ENCODE measurements around the gene RELT. TPM values are rescaled to one million over a fixed set of nuclear protein-coding genes. Genes with fewer than 3 reads are reported as not detected.

The RELT gene
- polyA plus RNA-seq, 4 donors, result 0.67 to 3.3 (median 2.1) TPM

GRCh38 chr11:73404048-73404447, 27.8 kb downstream of the RELT start:
- WGBS, 3 donors, result 55 to 67% (median 62%) methylated on average over 4 of the region's 4 CpGs
- Histone ChIP-seq H3K4me3 (ENCODE audit: low read depth in 1 of 3, low read length in 3 of 3) (no peak overlapping the region), H3K27me3 (ENCODE audit: control insufficient read depth in 3 of 3, insufficient read depth in 3 of 3, low read length in 3 of 3) (no peaks in the 10 kb centered on the region), H3K36me3 (ENCODE audit: control insufficient read depth in 3 of 3, insufficient read depth in 2 of 3, low read depth in 1 of 3, low read length in 3 of 3) (peaks cover 0 to 48% (median 3%) of the 10 kb centered on the region in 3 donors), H3K27ac (ENCODE audit: low read depth in 1 of 3, low read length in 2 of 3) (no peak overlapping the region), H3K4me1 (ENCODE audit: control insufficient read depth in 3 of 3, insufficient read depth in 2 of 3, low read depth in 1 of 3, low read length in 2 of 3) (peaks cover 0 to 9% (median 0%) of the 10 kb centered on the region in 3 donors), H3K9me3 (ENCODE audit: control insufficient read depth in 2 of 2, insufficient read depth in 1 of 2, low read depth in 1 of 2, low read length in 1 of 2) (no peaks in the 10 kb centered on the region)
- DNase-seq, result peak; percentile 53 to 63
- no peak for FAIRE-seq

GRCh38 chr11:73404506-73405145, 28.4 kb downstream of the RELT start:
- Histone ChIP-seq H3K27ac (ENCODE audit: low read depth in 1 of 3, low read length in 2 of 3) (no peak overlapping the region), H3K9me3 (ENCODE audit: control insufficient read depth in 2 of 2, insufficient read depth in 1 of 2, low read depth in 1 of 2, low read length in 1 of 2) (no peaks in the 10 kb centered on the region), H3K4me3 (ENCODE audit: low read depth in 1 of 3, low read length in 3 of 3) (no peak overlapping the region), H3K27me3 (ENCODE audit: control insufficient read depth in 3 of 3, insufficient read depth in 3 of 3, low read length in 3 of 3) (no peaks in the 10 kb centered on the region), H3K4me1 (ENCODE audit: control insufficient read depth in 3 of 3, insufficient read depth in 2 of 3, low read depth in 1 of 3, low read length in 2 of 3) (peaks cover 0 to 9% (median 0%) of the 10 kb centered on the region in 3 donors), H3K36me3 (ENCODE audit: control insufficient read depth in 3 of 3, insufficient read depth in 2 of 3, low read depth in 1 of 3, low read length in 3 of 3) (peaks cover 0 to 53% (median 3%) of the 10 kb centered on the region in 3 donors)
- WGBS, 3 donors, result 89 to 97% (median 92%) methylated on average over 5 of the region's 5 CpGs
- no peak for FAIRE-seq
- no peak for DNase-seq

- no peak for DNase-seq
- peaks cover 0 to 9% (median 0%) of the 10 kb centered on the region in 3 donors for H3K4me1 ChIP-seq (ENCODE audit: control insufficient read depth in 3 of 3, insufficient read depth in 2 of 3, low read depth in 1 of 3, low read length in 2 of 3)
- H3K27ac ChIP-seq (ENCODE audit: low read depth in 1 of 3, low read length in 2 of 3), result no peak overlapping the region
- H3K4me3 ChIP-seq (ENCODE audit: low read depth in 1 of 3, low read length in 3 of 3), result no peak overlapping the region
- 94 to 96% (median 96%) methylated on average over 8 of the region's 8 CpGs for WGBS, 3 donors
- H3K36me3 ChIP-seq (ENCODE audit: control insufficient read depth in 3 of 3, insufficient read depth in 2 of 3, low read depth in 1 of 3, low read length in 3 of 3), result peaks cover 0 to 53% (median 3%) of the 10 kb centered on the region in 3 donors
- H3K27me3 ChIP-seq (ENCODE audit: control insufficient read depth in 3 of 3, insufficient read depth in 3 of 3, low read length in 3 of 3), result no peaks in the 10 kb centered on the region
- no peaks in the 10 kb centered on the region for H3K9me3 ChIP-seq (ENCODE audit: control insufficient read depth in 2 of 2, insufficient read depth in 1 of 2, low read depth in 1 of 2, low read length in 1 of 2)
- FAIRE-seq, result no peak
Measured at GRCh38 chr11:73405146-73405510, 28.9 kb downstream of the RELT start.

DNA sequence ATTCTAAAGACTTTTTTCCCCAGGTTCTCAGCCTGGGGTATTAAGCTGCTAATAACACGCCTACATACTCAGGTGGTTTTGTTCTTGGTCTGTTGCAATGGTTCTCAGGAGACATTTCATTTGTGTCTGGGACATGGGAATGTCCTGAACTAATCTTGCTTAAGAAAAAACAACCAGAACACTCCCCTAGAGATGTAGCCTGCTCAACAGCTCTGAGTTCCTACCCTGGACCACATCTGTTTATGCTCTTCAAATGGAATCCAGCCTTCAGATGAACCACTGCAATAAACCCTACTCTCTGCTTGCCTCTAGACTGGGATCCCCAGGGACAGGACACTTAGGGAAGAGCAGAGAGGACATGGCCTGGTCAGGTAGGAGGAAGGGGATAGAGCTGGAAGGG, 29.9 kb downstream of the RELT start:
- Histone ChIP-seq H3K27ac (ENCODE audit: low read depth in 1 of 3, low read length in 2 of 3) (no peak overlapping the region), H3K4me1 (ENCODE audit: control insufficient read depth in 3 of 3, insufficient read depth in 2 of 3, low read depth in 1 of 3, low read length in 2 of 3) (peaks cover 0 to 9% (median 0%) of the 10 kb centered on the region in 3 donors), H3K4me3 (ENCODE audit: low read depth in 1 of 3, low read length in 3 of 3) (no peak overlapping the region), H3K36me3 (ENCODE audit: control insufficient read depth in 3 of 3, insufficient read depth in 2 of 3, low read depth in 1 of 3, low read length in 3 of 3) (peaks cover 0 to 55% (median 3%) of the 10 kb centered on the region in 3 donors), H3K9me3 (ENCODE audit: control insufficient read depth in 2 of 2, insufficient read depth in 1 of 2, low read depth in 1 of 2, low read length in 1 of 2) (no peaks in the 10 kb centered on the region), H3K27me3 (ENCODE audit: control insufficient read depth in 3 of 3, insufficient read depth in 3 of 3, low read length in 3 of 3) (no peaks in the 10 kb centered on the region)
- DNase-seq (no peak), FAIRE-seq (no peak)
- WGBS, 3 donors, result 89 to 100% (median 91%) methylated on average over 1 of the region's 1 CpG

GRCh38 chr11:73406619-73407018, 30.4 kb downstream of the RELT start:
- FAIRE-seq (no peak), DNase-seq (no peak)
- WGBS, 3 donors, result 88 to 95% (median 90%) methylated on average over 5 of the region's 5 CpGs
- no peaks in the 10 kb centered on the region for H3K27me3 ChIP-seq (ENCODE audit: control insufficient read depth in 3 of 3, insufficient read depth in 3 of 3, low read length in 3 of 3)
- H3K9me3 ChIP-seq (ENCODE audit: control insufficient read depth in 2 of 2, insufficient read depth in 1 of 2, low read depth in 1 of 2, low read length in 1 of 2), result no peaks in the 10 kb centered on the region
- H3K36me3 ChIP-seq (ENCODE audit: control insufficient read depth in 3 of 3, insufficient read depth in 2 of 3, low read depth in 1 of 3, low read length in 3 of 3), result peaks cover 0 to 52% (median 3%) of the 10 kb centered on the region in 3 donors
- no peak overlapping the region for H3K4me3 ChIP-seq (ENCODE audit: low read depth in 1 of 3, low read length in 3 of 3)
- peaks cover 0 to 8% (median 0%) of the 10 kb centered on the region in 3 donors for H3K4me1 ChIP-seq (ENCODE audit: control insufficient read depth in 3 of 3, insufficient read depth in 2 of 3, low read depth in 1 of 3, low read length in 2 of 3)
- H3K27ac ChIP-seq (ENCODE audit: low read depth in 1 of 3, low read length in 2 of 3), result no peak overlapping the region

GRCh38 chr11:73409431-73409830, 33.2 kb downstream of the RELT start:
- H3K4me1 ChIP-seq (ENCODE audit: control insufficient read depth in 3 of 3, insufficient read depth in 2 of 3, low read depth in 1 of 3, low read length in 2 of 3), result no peaks in the 10 kb centered on the region
- H3K27me3 ChIP-seq (ENCODE audit: control insufficient read depth in 3 of 3, insufficient read depth in 3 of 3, low read length in 3 of 3), result no peaks in the 10 kb centered on the region
- 94 to 96% (median 96%) methylated on average over 8 of the region's 8 CpGs for WGBS, 3 donors
- H3K4me3 ChIP-seq (ENCODE audit: low read depth in 1 of 3, low read length in 3 of 3), result no peak overlapping the region
- peaks cover 0 to 44% (median 3%) of the 10 kb centered on the region in 3 donors for H3K36me3 ChIP-seq (ENCODE audit: control insufficient read depth in 3 of 3, insufficient read depth in 2 of 3, low read depth in 1 of 3, low read length in 3 of 3)
- H3K9me3 ChIP-seq (ENCODE audit: control insufficient read depth in 2 of 2, insufficient read depth in 1 of 2, low read depth in 1 of 2, low read length in 1 of 2), result no peaks in the 10 kb centered on the region
- FAIRE-seq (no peak), DNase-seq (no peak)
- no peak overlapping the region for H3K27ac ChIP-seq (ENCODE audit: low read depth in 1 of 3, low read length in 2 of 3)

DNA sequence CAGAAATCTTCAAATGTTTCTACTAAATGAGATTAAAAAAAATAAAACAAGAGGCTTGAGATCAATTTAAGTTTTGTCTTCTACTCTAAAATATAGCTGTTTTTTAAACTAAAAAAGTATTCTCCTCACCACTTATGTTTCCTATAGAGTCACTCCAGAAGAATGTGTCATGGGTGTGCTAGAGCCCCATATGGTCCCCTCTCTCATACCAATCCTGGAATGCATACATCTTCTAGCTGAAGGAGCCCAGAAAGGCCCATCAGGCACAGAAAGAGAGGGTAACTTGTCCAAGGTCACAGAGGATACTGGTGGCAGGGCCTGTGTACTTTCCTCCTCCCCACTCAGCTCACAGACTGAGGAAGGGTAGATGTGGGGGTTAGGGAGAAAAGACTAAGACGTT, 34.4 kb downstream of the RELT start:
- FAIRE-seq (no peak), DNase-seq (no peak)
- no peaks in the 10 kb centered on the region for H3K9me3 ChIP-seq (ENCODE audit: control insufficient read depth in 2 of 2, insufficient read depth in 1 of 2, low read depth in 1 of 2, low read length in 1 of 2)
- H3K4me3 ChIP-seq (ENCODE audit: low read depth in 1 of 3, low read length in 3 of 3), result no peak overlapping the region
- 70 to 87% (median 75%) methylated on average over 1 of the region's 1 CpG for WGBS, 3 donors
- peaks cover 0 to 5% (median 3%) of the 10 kb centered on the region in 3 donors for H3K4me1 ChIP-seq (ENCODE audit: control insufficient read depth in 3 of 3, insufficient read depth in 2 of 3, low read depth in 1 of 3, low read length in 2 of 3)
- no peaks in the 10 kb centered on the region for H3K27me3 ChIP-seq (ENCODE audit: control insufficient read depth in 3 of 3, insufficient read depth in 3 of 3, low read length in 3 of 3)
- H3K36me3 ChIP-seq (ENCODE audit: control insufficient read depth in 3 of 3, insufficient read depth in 2 of 3, low read depth in 1 of 3, low read length in 3 of 3), result peaks cover 0 to 32% (median 3%) of the 10 kb centered on the region in 3 donors
- H3K27ac ChIP-seq (ENCODE audit: low read depth in 1 of 3, low read length in 2 of 3), result no peak overlapping the region

DNA sequence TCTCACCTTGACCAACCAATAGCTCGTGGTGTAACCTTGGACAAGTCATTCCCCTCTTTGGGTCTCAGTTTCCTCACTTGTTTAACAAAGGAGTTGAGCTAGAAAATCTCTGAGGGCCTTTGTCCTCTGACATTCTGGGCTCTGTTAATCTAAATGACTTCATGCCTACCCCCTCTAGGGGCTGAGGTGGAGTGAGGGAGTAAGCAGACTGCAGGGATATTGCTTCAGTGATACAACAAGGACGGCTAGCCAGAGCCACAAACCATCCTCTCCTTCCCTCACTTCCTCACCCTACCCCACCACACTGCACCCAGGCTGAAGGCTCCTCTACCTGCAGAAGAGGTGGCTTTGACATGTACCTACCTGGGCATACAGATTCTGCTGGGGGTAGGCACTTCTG, 34.8 kb downstream of the RELT start:
- H3K27ac ChIP-seq (ENCODE audit: low read depth in 1 of 3, low read length in 2 of 3), result no peak overlapping the region
- no peak for DNase-seq
- peaks cover 0 to 30% (median 3%) of the 10 kb centered on the region in 3 donors for H3K36me3 ChIP-seq (ENCODE audit: control insufficient read depth in 3 of 3, insufficient read depth in 2 of 3, low read depth in 1 of 3, low read length in 3 of 3)
- FAIRE-seq, result no peak
- H3K4me1 ChIP-seq (ENCODE audit: control insufficient read depth in 3 of 3, insufficient read depth in 2 of 3, low read depth in 1 of 3, low read length in 2 of 3), result peaks cover 0 to 8% (median 3%) of the 10 kb centered on the region in 3 donors
- 76 to 91% (median 80%) methylated on average over 2 of the region's 2 CpGs for WGBS, 3 donors
- H3K4me3 ChIP-seq (ENCODE audit: low read depth in 1 of 3, low read length in 3 of 3), result no peak overlapping the region
- H3K9me3 ChIP-seq (ENCODE audit: control insufficient read depth in 2 of 2, insufficient read depth in 1 of 2, low read depth in 1 of 2, low read length in 1 of 2), result no peaks in the 10 kb centered on the region
- H3K27me3 ChIP-seq (ENCODE audit: control insufficient read depth in 3 of 3, insufficient read depth in 3 of 3, low read length in 3 of 3), result no peaks in the 10 kb centered on the region

DNA sequence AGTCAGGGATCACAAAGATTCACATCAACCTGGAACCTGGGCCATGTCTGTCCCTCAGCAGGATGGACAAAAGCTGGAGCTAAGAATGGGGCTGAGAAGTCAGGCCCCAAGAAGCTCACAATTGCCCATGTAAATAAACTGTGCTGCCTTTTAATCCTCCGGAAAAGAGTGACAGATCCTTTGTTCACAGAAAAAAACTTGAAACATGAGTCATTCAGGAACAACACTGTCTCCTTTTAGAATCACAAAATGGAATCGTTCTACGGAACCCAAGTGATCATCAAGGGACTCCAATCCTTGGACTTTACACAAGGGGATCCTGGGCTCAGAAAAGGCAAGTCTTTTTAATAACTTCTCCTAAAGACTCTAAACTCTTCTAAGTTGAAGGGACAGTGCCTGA, 36.1 kb downstream of the RELT start:
- no peak for DNase-seq
- Histone ChIP-seq H3K9me3 (ENCODE audit: control insufficient read depth in 2 of 2, insufficient read depth in 1 of 2, low read depth in 1 of 2, low read length in 1 of 2) (no peaks in the 10 kb centered on the region), H3K36me3 (ENCODE audit: control insufficient read depth in 3 of 3, insufficient read depth in 2 of 3, low read depth in 1 of 3, low read length in 3 of 3) (peaks cover 0 to 23% (median 1%) of the 10 kb centered on the region in 3 donors), H3K27me3 (ENCODE audit: control insufficient read depth in 3 of 3, insufficient read depth in 3 of 3, low read length in 3 of 3) (no peaks in the 10 kb centered on the region), H3K27ac (ENCODE audit: low read depth in 1 of 3, low read length in 2 of 3) (no peak overlapping the region), H3K4me3 (ENCODE audit: low read depth in 1 of 3, low read length in 3 of 3) (no peak overlapping the region), H3K4me1 (ENCODE audit: control insufficient read depth in 3 of 3, insufficient read depth in 2 of 3, low read depth in 1 of 3, low read length in 2 of 3) (peaks cover 0 to 8% (median 5%) of the 10 kb centered on the region in 3 donors)
- 78 to 87% (median 83%) methylated on average over 3 of the region's 3 CpGs for WGBS, 3 donors
- FAIRE-seq, result no peak
